SK-N-DZ (cell line): ENCODE results near the gene RAD1. TPM values are rescaled to one million over a fixed set of nuclear protein-coding genes. Genes with fewer than 3 reads are reported as not detected.
"Not testable (repeated sequence)": the region's sequence is repeated elsewhere in the genome, so short reads cannot be mapped to it uniquely, and the experiment has no call there.

ENCODE experiments used
- DNase-seq: peaks from one replicate; pipeline ENCODE4 v3.0.0-alpha.2; 2015; ENCODE audit warnings: low spot score
- polyA plus RNA-seq, 2 experiments: library from polyadenylated mRNA; depleted of rRNA; stranded (reverse); fragments of >200 nt; gene quantifications; 2 replicates each; pipeline ENCODE4 v1.2.3, GENCODE V29; 2014

RAD1 gene, protein sequence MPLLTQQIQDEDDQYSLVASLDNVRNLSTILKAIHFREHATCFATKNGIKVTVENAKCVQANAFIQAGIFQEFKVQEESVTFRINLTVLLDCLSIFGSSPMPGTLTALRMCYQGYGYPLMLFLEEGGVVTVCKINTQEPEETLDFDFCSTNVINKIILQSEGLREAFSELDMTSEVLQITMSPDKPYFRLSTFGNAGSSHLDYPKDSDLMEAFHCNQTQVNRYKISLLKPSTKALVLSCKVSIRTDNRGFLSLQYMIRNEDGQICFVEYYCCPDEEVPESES
- 37.4 and 54.2 TPM in 2 replicates for polyA plus RNA-seq (2014; cell fraction: cytosol; rRNA removed)
- 26.0 and 43.2 TPM in 2 replicates for polyA plus RNA-seq (2014; cell fraction: nucleus; rRNA removed)

DNA sequence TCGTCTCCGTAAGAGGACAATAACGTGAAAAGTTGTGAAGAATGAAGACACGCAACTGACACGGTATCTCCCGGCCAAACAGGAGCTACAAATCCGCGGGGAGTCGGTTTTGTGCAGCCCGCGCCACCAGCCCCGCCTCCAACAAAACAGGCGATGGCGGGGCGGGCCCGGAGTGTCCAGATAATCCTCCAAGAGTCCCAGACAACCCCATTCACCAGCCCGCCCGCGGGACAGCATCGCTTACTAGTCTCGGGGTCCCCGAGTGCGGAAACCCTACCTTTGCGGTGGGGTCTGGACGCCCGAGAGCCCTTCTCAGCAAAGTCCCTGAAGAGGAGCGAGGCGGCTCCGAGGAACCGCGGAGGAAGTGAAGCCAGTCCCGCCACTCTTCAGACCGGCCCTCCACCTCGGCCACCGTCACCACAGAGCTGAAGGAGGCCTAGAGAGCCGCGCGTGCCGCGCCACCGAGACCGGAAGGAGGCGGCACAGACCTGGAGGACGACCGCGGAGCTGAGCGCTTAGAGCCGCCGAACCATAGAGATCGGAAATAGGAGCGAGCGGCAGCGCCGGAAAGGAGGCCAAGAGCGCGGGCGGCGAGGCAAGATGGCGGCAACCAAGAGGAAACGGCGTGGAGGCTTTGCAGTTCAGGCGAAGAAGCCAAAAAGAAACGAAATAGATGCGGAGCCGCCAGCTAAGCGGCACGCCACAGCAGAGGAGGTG is at the start of gene RAD1, which contains the start of gene BRIX1:
Gene RAD1 (minus strand): TSS at position 366 of the 717 bp plus-strand sequence. CDS start 612 bp downstream, outside the sequence.
Gene BRIX1 (plus strand): TSS at position 573 of the 717 bp plus-strand sequence. CDS start 28 bp downstream, at position 601.
- peak; percentile 96 for DNase-seq

DNA sequence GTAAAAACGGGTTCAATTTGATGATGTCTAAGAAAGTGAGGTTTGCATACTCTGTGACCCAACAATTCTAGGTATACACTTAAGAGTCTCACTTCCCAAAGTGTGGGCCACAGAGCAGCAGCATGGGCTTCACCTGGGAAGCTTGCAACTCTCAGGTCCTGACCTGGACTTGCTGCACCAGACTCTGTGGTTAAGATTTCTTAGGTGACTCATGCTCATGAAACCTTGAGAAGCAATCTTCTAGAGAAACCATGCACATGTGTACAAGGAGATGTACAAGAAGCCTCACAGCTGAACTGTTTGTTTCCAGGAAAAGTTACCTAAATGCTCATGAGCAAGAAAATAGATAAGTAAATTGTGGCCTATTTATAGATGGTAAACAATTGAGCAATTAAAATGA is 44.0 kb upstream of the RAD1 start:
- DNase-seq, result no peak

DNA sequence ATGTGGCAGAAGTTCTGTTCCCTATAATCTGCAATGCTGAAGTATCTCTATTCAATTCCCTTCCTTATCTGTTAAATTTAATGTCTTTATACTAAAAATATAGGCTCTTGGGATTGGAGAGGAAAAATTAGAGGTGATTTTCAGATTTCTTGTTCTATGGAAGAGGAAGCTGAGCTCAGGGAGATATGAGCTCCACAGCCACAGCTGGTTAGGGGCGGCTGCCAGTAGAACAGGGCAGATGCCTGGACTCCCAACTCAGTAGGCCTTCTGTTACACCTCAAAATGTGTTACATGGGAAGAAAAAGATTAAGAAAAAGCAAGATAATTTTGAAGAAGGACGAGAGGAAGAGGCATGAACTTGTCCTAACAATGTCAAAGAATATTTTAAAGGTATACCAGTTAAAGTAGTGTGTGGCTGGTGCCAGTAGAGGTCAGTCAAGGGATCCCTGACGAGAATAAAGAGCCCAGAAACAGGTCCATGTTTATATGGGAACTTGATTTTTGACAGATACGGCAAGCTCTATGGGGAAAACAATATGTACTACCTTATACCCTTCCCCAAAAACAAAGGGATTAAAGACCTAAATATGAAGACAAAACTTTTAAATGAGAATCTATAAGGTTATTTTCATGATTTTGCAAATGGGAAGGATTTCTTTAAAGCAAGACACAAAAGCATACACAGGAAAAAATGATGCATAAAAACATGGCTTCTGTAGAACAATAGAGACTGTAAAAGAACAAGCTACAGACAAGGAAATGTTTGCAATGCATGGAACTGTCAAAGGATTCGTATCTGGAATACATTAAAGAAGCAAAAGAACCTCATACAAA is 42.8 kb upstream of the RAD1 start:
- peak; percentile 33 for DNase-seq

DNA sequence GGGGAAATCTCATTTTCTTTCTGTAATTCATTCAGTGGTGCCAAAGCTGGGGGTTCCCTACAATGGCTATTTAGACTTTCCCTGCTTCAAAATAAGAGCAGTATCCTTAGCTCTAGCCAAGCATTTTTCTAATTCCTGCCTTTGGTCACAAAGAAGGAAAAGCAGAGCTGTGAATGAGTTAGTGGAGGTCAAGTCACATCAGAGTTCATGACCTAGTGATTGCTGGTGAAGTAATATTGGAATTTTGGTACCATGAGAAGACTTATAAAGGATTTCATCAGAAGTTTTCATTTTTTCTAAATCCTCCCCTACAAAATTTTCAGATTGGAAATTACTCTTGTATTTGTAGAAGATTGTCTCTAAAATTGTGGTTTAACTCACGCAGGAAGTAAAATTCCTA is 42.0 kb upstream of the RAD1 start:
- DNase-seq, result no peak

DNA sequence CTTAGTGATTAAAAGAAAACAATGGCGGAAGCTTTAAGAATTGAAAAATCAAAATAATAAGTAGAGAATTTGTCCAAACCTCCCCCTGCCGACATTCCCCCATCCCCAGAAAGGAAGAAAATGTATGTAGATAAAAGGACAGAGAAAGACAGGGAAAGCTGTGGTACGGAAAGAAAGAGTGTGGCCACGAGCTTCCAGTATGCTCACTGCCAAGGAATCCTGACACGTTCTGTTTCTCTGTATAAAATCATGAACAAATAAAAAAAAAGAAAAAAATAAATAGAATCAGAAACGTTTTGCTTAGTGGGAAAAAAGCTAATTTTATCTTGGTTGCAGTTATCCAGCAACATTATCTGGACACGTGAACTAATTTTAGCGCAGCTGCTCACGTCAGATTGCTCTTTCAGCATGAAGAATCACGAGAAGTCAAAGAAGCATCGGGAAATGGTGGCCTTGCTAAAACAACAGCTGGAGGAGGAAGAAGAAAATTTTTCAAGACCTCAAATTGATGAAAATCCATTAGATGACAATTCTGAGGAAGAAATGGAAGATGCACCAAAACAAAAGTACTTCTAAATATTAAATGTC is 29.2 kb upstream of the RAD1 start:
- no peak for DNase-seq

DNA sequence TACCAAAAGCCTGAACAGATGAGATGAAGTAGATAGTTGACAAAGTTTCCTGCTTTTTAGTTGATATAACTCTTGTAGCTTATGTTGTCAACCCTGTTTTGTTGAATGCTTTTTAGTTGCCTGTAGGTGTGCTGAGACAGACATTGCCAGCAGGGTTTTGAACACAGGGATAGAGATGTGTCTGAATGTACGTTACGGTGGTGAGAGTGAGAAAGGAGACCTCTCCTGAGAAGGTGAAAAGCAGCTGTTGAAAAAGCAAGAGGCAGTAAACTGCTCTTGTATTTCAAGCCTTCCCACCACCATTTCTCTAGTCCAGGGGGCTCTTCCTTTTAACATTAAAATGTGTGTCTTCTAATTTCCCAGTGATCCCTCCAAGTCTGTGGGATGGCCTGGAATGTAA is 28.7 kb upstream of the RAD1 start:
- DNase-seq, result no peak

DNA sequence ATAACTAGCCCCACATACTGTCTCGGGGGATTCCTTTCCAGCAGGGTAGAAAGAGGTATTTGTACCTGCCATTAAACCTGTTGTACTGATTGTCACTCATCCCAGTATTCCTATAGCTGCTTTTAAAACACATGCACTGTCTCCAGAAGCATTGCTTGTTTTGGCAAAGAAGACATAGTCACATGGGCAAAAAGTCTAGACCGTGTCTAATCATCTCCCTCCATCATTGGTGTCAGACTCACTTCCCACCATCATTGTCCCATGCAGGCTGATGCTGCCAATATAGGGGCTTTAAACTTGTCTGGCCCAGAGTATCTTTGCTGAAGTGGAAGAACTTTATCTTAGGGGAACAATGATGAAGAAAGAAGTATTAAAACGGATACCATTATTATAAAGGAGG is 26.6 kb upstream of the RAD1 start:
- no peak for DNase-seq

DNA sequence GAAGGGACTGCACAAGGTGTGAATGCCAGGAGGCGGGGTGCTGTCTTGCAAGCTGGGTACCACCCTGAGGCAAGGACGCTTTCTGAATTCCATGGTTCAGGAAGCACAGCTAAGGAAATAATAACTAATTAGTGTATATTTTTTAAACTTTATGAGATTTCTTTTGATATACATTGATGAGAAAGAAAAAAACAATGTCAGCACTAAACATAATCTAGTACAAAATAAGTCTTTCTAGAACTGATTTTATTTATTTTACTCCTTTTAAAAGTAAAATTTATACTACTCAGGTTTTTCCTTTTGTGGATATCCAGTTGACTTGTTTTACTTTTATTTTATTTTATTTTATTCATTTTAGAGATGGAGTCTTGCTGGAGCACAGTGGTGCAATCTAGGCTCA is 17.6 kb upstream of the RAD1 start:
- DNase-seq, result no peak

DNA sequence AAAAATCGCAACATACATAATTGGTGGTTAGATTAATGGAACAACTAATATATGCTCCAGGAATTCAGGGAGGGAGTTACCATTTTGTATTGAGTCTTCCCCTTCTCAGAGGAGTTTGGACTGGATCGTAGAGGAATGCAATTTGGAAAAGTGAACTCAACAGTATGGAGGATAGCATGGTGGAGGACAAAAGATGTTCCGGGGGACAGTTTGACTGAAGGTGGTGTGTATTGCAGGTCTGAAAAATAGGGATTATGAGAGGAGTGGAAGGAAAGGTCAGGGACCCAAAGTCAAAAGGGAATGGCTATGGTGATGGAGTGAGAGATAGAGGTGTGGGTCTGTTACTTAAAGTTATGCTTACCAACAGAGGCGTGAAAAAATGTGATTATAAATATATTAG is 15.6 kb upstream of the RAD1 start:
- DNase-seq, result no peak

DNA sequence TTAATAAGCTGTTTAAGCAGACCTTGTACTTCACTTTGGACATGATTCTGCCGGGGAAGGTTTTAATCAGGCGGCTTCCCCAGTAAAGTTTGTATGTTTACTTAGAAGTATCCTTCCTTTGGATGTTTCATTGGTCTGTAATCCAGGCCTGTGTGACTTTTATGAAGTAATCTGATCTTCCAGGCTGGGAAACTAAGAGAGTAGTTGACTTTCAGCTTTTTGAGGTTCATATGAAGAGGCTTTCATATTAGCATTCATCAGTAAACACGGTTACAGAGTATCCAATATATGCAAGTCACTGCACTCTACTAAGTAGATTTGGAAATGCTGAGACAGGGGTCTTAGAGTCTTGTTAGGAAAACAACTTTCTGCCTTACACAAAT is 15.1 kb upstream of the RAD1 start:
- no peak for DNase-seq

DNA sequence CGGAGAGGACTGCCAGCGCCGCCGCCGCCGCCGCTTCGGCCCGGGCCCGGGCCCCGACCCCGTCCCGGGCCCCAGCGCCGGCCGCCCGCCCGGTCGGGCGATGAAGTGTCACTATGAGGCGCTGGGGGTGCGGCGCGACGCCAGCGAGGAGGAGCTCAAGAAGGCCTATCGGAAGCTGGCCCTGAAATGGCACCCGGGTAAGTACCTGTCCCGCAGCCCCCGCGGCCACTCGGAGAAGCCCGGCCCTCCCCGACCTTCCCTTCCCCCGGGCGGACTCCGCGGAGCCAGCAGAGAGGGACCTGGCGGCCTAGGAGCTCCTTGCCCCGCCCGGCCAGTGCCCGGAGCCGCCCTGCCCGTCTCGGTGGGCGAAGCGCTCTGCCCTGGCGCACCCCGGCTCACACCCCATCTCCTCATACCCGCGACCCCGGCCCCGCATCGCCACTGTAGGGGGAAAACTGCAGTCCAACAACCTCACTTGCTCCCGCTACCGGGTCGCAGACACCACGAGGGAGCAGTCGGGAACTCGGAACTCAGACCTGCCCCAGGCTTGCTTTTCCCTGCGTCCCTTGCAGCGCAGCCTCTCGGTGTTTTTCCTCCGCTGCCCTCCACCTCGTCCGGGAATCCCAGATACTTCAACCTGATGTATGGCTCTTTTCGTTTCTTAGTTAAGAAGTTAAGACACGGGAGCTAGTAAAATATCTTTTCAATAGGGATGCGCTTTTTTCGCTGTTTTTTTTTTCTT is 14.6 kb upstream of the RAD1 start:
- DNase-seq, result peak; percentile 80

DNA sequence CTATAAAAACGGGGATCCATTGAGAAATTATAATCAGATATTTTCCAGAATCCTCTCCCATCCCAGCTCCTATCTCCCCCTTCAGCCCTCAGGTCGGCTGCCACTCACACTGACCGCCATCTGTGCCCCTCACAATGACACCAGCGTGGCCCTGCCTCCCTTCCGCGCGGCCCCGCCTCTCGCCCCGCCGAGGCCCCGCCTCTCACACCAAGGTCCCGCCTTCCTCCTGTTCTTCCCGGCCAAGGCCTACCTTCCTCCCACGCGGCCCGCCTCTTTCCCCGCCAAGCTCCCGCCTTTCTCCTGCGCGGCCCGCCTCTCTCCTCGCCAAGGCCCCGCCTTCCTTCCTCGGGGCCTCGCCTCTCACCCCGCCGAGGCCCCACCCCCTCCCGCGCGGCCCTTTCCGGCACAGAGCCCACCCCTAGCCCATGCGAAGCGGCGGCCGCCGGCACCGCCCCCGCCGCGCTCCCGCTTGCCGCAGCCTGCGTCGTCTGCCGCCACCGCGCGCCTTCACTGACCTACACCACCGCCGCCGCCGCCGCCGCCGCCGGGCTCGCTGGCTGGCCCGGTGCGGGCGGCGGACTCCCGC is 13.9 kb upstream of the RAD1 start, which contains the start of gene DNAJC21:
Gene DNAJC21 (plus strand): TSS at position 426 of the 586 bp plus-strand sequence. CDS start 261 bp downstream, outside the sequence.
- peak; percentile 98 for DNase-seq

DNA sequence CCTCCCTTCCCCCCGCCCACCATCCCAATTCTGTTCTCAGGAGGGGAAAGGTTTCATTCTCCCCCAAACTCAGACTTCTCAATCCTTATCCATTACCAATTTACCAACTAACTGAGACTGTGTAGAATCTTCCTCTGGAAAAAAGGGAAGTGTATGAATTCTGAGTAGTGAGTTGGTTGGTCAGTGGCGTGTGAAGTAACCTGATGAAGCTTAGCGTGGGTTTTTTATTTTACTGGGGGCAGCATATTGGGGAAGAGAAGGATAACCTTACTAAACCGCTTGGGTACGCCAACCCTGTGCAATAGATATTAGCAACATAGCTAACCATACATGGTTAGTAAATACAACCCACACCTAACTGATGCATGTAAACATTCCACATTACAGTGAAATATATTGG is 13.0 kb upstream of the RAD1 start:
- no peak for DNase-seq

DNA sequence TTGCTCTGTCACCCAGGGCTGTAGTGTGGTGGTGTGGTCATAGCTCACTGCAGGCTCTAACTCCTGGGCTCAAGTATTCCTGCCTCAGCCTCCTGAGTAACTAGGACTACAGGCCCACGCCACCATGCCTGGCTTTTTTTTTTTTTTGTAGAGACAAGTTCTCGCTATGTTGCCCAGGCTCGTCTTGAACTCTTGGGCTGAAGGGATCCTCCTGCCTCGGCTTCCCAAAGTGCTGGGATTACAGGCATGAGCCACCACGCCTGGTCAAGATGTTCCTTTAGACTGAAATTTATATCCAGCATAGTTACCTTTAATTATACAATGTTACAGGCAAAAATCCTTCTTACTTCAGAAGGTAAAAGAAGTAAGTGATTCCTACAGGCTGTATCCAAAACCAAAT is 12.5 kb upstream of the RAD1 start:
- no peak for DNase-seq

DNA sequence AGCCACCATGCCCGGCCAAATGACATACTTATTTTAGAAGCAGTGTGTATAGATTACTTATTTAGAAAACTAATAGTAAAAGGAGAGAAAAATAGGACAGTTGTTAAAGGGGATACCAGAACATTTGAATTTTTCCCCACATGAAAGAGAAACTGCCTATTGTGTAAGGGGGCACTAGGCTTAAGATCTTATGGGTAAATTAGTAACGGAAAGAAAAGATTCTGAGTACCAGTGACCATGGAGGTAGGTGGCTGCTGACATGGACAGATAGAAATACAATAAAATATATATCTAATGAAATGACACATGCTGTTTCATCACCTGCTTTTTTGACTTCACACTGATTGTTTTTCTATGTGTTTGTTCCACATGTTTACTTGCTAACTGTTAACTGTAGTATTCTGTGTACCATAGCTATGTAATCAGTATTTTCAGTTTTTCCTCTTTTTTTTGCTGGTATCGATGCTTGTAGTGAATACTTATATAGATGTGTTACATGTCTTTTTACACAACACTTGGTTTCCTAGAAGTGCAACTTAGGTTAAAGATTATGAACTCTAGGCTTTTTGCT is 11.1 kb upstream of the RAD1 start:
- DNase-seq, result no peak

DNA sequence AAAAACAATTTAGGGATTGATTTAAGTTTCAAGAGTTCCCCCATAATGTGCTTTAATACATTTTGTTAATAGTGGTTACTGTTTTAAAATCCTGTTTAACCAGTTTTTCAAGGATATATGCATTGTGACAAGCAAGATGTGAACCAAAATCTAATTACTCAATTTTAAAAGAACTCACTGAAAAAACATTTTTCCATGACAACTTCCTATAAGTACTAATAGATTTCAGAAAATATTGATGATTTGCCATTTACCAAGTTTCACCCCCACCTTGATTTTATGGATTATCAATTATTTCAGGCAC is 9.1 kb upstream of the RAD1 start:
- no peak for DNase-seq

DNA sequence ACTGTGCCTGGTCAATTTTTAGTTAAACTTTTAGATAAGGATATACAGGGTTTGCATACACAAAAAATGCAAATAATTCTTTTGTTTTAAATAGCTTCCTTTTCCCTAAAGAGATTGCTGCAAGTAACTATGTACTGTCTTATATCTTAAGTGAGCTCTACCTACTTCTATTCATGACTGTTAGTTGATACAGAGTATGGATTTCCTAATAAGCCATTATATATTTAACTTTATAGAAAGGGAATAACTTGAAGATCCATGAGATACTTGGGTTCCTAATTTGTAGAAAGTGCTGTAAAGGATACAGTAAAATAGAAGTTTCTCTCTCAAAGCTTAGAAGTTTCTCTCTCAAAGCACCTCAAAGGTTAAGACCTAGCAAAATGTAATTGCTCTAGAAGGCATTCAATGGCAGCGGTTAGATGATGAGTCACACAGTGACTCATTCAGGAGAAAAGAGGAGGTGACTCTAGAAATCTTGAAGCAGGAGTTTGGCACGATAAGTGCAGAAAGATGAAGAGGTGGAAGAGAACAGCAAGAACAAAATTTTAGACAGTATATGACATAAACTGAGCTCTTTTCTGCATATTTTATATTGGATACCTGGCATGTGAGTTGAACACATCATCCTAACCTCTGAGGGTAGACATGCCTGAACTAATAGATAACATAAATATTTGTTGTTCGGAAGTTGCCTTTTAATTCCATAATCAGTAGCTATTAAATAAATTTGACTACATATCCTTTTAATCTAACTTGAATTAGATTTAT is 8.6 kb upstream of the RAD1 start:
- no peak for DNase-seq

DNA sequence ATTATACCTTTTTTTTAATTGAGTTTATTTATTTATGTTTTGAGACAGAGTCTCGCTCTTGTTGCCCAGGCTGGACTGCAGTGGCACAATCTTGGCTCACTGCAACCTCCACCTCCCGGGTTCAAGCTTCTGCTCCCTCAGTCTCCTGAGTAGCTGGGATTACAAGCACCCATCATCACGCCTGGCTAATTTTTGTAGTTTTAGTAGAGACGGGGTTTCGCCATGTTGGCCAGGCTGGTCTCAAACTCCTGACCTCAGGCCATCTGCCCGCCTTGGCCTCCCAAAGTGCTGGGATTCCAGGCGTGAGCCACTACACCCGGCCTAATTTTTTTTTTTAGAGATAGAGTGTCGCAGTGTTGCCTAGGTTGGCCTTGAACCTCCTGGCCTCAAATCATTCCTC is 8.0 kb upstream of the RAD1 start:
- not testable (repeated sequence) for DNase-seq

DNA sequence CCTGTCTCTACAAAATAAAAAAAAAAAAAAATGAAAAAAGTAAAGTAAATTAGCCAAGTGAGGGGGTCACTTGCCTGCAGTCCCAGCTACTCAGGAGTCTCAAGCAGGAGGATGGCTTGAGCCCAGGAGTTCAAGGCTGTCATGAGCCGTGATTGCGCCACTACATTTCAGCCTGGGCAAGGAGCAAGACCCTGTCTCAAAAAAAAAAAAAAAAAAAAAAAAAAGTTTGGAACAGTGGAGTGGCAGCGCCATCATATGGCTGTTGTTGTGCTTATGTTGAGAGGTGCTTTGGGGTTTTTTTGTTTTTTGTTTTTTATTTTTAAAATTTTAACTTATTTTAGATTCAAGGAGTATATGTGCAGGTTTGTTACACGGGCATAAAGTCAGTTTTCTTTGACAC is 3.8 kb upstream of the RAD1 start:
- DNase-seq, result no peak

DNA sequence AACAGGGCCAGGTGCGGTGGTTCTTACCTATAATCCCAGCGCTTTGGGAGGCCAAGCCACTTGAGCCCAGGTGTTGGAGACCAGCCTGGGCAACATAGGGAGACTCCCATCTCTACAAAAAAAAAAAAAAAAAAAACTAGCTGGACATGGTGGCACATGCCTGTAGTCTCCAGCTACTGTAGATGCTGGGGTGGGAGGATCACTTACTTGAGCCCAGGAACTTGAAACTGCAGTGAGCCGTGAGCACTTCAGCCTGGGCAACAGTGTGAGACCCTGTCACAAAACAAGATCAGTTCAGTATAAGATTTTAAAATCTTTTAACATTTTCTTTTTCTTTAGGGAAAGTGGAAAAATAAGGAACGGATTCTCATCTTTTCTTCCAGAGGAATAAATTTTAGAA is 2.7 kb upstream of the RAD1 start:
- no peak for DNase-seq
